ENCODE data around the gene SCAI. TPM values are rescaled to one million over a fixed set of nuclear protein-coding genes. Genes with fewer than 3 reads are reported as not detected.
A peak's percentile ranks its signal among the peaks of the same experiment; 100 is the strongest.

The SCAI gene
- total and polyA plus RNA-seq, 7 donors: 0.39 to 5.2 (median 1.8) TPM

DNA sequence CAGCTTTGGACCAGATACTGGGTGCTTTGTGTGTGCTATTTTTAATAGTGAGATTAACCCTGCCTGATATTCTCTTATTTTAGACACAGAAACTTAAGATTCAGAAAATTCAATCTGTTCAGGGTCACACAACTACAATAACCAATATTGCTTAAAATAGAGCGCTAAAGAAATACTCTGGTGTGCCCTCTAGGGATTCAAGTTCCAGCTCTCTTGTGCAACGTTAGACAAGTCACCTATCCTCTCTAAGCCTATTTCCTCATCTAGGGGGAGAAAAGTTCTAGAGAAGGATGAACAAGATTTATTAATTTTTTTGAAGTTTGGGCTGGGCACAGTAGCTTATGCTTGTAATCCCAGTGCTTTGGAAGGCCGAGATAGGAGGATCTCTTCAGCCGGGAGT, 2.1 kb upstream of the SCAI start:
- no peaks in the 10 kb centered on the region for H3K4me1 ChIP-seq
- WGBS, 3 donors: 56 to 77% (median 56%) methylated on average over 4 of the region's 4 CpGs
- H3K36me3 ChIP-seq (ENCODE audit: insufficient read depth in 1 of 2, low read depth in 1 of 2): peaks cover 0 to 37% of the 10 kb centered on the region in 2 donors
- intact Hi-C loops (cut with DNase I): loop anchor here in 1 of 2 donors (10.0 kb wide), 1 partner anchor 201 kb away; the partner anchor contains the start of gene GOLGA1
- TF ChIP-seq, protein P1, sequence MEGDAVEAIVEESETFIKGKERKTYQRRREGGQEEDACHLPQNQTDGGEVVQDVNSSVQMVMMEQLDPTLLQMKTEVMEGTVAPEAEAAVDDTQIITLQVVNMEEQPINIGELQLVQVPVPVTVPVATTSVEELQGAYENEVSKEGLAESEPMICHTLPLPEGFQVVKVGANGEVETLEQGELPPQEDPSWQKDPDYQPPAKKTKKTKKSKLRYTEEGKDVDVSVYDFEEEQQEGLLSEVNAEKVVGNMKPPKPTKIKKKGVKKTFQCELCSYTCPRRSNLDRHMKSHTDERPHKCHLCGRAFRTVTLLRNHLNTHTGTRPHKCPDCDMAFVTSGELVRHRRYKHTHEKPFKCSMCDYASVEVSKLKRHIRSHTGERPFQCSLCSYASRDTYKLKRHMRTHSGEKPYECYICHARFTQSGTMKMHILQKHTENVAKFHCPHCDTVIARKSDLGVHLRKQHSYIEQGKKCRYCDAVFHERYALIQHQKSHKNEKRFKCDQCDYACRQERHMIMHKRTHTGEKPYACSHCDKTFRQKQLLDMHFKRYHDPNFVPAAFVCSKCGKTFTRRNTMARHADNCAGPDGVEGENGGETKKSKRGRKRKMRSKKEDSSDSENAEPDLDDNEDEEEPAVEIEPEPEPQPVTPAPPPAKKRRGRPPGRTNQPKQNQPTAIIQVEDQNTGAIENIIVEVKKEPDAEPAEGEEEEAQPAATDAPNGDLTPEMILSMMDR (IDR thresholded peaks at IDR 0.05): no peak
- no peak overlapping the region for H3K27ac ChIP-seq
- DNase-seq (no peak), ATAC-seq (no peak)
- H3K4me3 ChIP-seq: no peak overlapping the region
- no peaks in the 10 kb centered on the region for H3K27me3 ChIP-seq (ENCODE audit: insufficient read depth in 3 of 3, low read length in 2 of 3)
- no peaks in the 10 kb centered on the region for H3K9me3 ChIP-seq

DNA sequence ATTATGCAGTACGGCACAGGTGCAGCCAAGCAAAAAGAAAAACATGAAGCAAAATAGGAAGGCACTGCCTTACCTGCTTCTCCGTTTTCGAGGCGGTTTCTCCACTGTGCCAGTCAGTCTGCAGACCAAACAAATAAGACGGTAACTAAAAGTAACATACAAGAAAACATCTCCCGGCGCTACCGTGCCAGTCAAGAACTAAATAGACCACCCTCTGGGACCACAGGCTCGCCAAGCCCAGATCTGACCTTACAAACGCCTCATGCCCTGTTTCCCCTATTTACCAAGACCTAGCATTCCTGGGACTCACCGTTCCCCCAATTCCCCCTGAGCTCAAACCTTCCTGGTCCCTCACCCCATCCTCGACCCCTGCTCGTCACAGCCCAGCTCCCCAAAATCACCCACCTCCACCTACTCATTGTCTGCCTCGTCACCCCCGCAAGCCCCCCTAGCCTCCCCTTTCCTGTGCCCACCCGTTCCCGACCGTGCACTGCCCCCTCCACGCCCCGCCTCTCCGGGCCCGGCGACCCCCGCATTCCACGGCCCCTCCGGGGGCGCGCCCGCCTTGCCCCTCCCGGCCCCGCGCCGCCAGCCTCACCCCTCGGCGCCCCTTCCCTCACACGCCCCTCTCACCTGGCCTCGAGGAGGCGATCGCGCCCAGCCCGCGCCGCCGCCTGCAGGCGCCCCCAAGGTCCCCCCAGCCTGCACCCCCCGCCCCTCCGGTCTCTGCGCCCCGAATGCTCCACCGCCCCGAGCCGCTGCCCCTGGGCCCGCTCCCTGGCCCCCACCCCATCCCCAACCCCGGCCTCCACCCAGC, 560 bp downstream of the SCAI start:
- ATAC-seq (no peak), DNase-seq (no peak)
- peak overlapping the region; percentile 69 for H3K4me3 ChIP-seq
- intact Hi-C loops (cut with DNase I): loop anchor here (5.0 to 10.0 kb wide), 4 partner anchors 50 to 370 kb away; partner anchors contain the start of genes GOLGA1 (in 2 of the 2) and NR6A1 (in 1 of the 2)
- TF ChIP-seq, protein P1 (IDR thresholded peaks at IDR 0.05): no peak
- no peaks in the 10 kb centered on the region for H3K9me3 ChIP-seq
- H3K4me1 ChIP-seq: no peaks in the 10 kb centered on the region
- H3K36me3 ChIP-seq (ENCODE audit: insufficient read depth in 1 of 2, low read depth in 1 of 2): peaks cover 0 to 10% of the 10 kb centered on the region in 2 donors
- H3K27ac ChIP-seq: peak overlapping the region; percentile 70
- H3K27me3 ChIP-seq (ENCODE audit: insufficient read depth in 3 of 3, low read length in 2 of 3): no peaks in the 10 kb centered on the region
- WGBS, 3 donors: 3 to 4% (median 3%) methylated on average over 45 to 54 of the region's 54 CpGs

DNA sequence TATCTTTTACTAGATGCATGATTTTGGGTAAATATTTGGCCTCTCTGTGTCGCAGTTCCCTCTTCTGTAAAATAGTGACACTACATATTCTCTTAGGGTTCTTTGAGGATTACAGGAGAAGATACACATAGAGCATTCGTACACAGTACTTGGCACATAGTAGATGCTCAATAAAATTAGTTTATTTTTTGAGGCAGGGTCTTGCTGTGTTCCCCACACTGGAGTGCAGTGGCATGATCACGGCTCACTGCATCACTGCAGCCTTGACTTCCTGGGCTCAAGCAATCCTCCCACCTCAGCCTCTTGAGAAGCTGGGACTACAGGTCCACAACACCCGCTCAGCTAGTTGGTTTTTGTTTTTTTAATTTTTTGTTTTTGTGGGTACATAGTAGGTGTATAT, 1.6 kb downstream of the SCAI start:
- Histone ChIP-seq H3K27me3 (ENCODE audit: insufficient read depth in 3 of 3, low read length in 2 of 3) (no peaks in the 10 kb centered on the region), H3K27ac (no peak overlapping the region), H3K36me3 (ENCODE audit: insufficient read depth in 1 of 2, low read depth in 1 of 2) (peaks cover 0 to 4% of the 10 kb centered on the region in 2 donors), H3K4me3 (no peak overlapping the region), H3K9me3 (no peaks in the 10 kb centered on the region), H3K4me1 (no peaks in the 10 kb centered on the region)
- DNase-seq (no peak), ATAC-seq (no peak)
- intact Hi-C loops (cut with DNase I): loop anchor here (5.0 to 10.0 kb wide), 4 partner anchors 49 to 369 kb away; partner anchors contain the start of genes GOLGA1 (in 2 of the 2) and NR6A1 (in 1 of the 2)
- TF ChIP-seq, protein P1 (IDR thresholded peaks at IDR 0.05): no peak
- 83 to 97% (median 94%) methylated on average over 4 of the region's 4 CpGs for WGBS, 3 donors

DNA sequence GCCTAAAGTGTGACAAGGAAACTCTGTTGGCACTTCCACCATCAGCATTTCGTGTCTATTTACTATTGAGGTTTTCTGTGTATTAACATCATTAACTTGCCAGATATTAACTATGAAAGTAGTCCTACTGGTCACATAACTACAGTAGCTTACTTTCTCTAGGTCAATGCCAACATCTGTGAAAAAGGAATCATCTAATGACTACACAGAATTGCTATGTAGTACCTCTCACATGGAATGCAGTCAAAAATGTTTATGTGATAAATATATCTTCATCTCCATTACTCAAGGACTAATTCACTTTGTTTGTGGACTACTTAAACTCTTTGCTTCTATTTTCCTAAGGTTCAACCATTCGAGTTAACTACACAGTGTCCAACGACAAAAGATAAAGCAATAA, 2.1 kb downstream of the SCAI start:
- H3K4me3 ChIP-seq: no peak overlapping the region
- WGBS, 3 donors: 73 to 84% (median 73%) methylated on average over 3 of the region's 3 CpGs
- intact Hi-C loops (cut with DNase I): loop anchor here (5.0 to 10.0 kb wide), 4 partner anchors 49 to 369 kb away; partner anchors contain the start of genes GOLGA1 (in 2 of the 2) and NR6A1 (in 1 of the 2)
- no peaks in the 10 kb centered on the region for H3K36me3 ChIP-seq (ENCODE audit: insufficient read depth in 1 of 2, low read depth in 1 of 2)
- no peak overlapping the region for H3K27ac ChIP-seq
- DNase-seq: no peak
- no peak for ATAC-seq
- no peaks in the 10 kb centered on the region for H3K27me3 ChIP-seq (ENCODE audit: insufficient read depth in 3 of 3, low read length in 2 of 3)
- no peaks in the 10 kb centered on the region for H3K9me3 ChIP-seq
- no peaks in the 10 kb centered on the region for H3K4me1 ChIP-seq
- TF ChIP-seq, protein P1 (IDR thresholded peaks at IDR 0.05): no peak

Data from psoas muscle (tissue), 8 donors.